Chondrocyte (in vitro differentiated cells): ENCODE data around the gene LYL1. TPM values are rescaled to one million over a fixed set of nuclear protein-coding genes. Genes with fewer than 3 reads are reported as not detected.

Source experiments
- DNase-seq: peaks from one replicate; pipeline ENCODE4 v3.0.0; 2021; ENCODE audit warnings: mixed read lengths, low spot score
- H3K27ac Mint-ChIP-seq: one replicate; pipeline ENCODE4 v1.8.0; 2021; ENCODE audit warnings: mild to moderate bottlenecking, moderate library complexity, mixed read lengths; ENCODE audit not compliant: unreplicated experiment
- H3K27me3 Mint-ChIP-seq: 2 replicates; pipeline ENCODE4 v1.8.0; 2021; ENCODE audit warnings: low read depth, mixed read lengths
- H3K36me3 Mint-ChIP-seq: 2 replicates; pipeline ENCODE4 v1.8.0; 2021; ENCODE audit warnings: low read depth, mixed read lengths
- H3K4me1 Mint-ChIP-seq: 2 replicates; pipeline ENCODE4 v1.8.0; 2021; ENCODE audit warnings: low read depth, mild to moderate bottlenecking, mixed read lengths
- H3K4me3 Mint-ChIP-seq: one replicate; pipeline ENCODE4 v1.8.0; 2021; ENCODE audit warnings: mild to moderate bottlenecking, moderate library complexity, mixed read lengths; ENCODE audit not compliant: unreplicated experiment
- H3K9me3 Mint-ChIP-seq: 2 replicates; pipeline ENCODE4 v1.8.0; 2021; ENCODE audit warnings: low read depth, mixed read lengths
- CTCF ChIP-seq: fragments of 200-600 bp; sonication (generic); IDR thresholded peaks from 2 replicates; pipeline ENCODE4 v1.5.0; 2021; ENCODE audit warnings: antibody characterized with exemption, mild to moderate bottlenecking, moderate library complexity
- total RNA-seq: library from RNA; stranded (reverse); gene quantifications from 3 replicates; pipeline ENCODE4 v1.2.1, GENCODE V29; 2021

The LYL1 gene
- total RNA-seq, 1 donor from 2014 or later = 0.47 TPM

GRCh38 chr19:13086341-13086740 is 16.3 kb downstream of the LYL1 start:
- DNase-seq = no peak
- no peak for TF ChIP-seq CTCF
- Mint-ChIP-seq H3K4me1 (peaks cover 47% of the 10 kb centered on the region), H3K9me3 (no peaks in the 10 kb centered on the region), H3K27ac (no peak overlapping the region), H3K36me3 (peaks cover 30% of the 10 kb centered on the region), H3K27me3 (peaks cover 2% of the 10 kb centered on the region), H3K4me3 (no peak overlapping the region)

GRCh38 chr19:13085666-13086065 is 17.0 kb downstream of the LYL1 start:
- peaks cover 2% of the 10 kb centered on the region for H3K27me3 Mint-ChIP-seq
- H3K27ac Mint-ChIP-seq = no peak overlapping the region
- no peak for DNase-seq
- H3K4me3 Mint-ChIP-seq = no peak overlapping the region
- TF ChIP-seq CTCF = no peak
- H3K9me3 Mint-ChIP-seq = no peaks in the 10 kb centered on the region
- H3K36me3 Mint-ChIP-seq = peaks cover 30% of the 10 kb centered on the region
- H3K4me1 Mint-ChIP-seq = peaks cover 40% of the 10 kb centered on the region

GRCh38 chr19:13083627-13084026 is 19.0 kb downstream of the LYL1 start:
- Mint-ChIP-seq H3K27ac (no peak overlapping the region), H3K36me3 (peaks cover 31% of the 10 kb centered on the region), H3K9me3 (no peaks in the 10 kb centered on the region), H3K4me3 (no peak overlapping the region), H3K4me1 (peaks cover 47% of the 10 kb centered on the region), H3K27me3 (peaks cover 2% of the 10 kb centered on the region)
- TF ChIP-seq CTCF = no peak
- no peak for DNase-seq

GRCh38 chr19:13083008-13083404 is 19.7 kb downstream of the LYL1 start:
- Mint-ChIP-seq H3K4me3 (no peak overlapping the region), H3K27me3 (peaks cover 2% of the 10 kb centered on the region), H3K4me1 (peaks cover 47% of the 10 kb centered on the region), H3K9me3 (no peaks in the 10 kb centered on the region), H3K27ac (peak overlapping the region; percentile 89), H3K36me3 (peaks cover 29% of the 10 kb centered on the region)
- TF ChIP-seq CTCF = no peak
- DNase-seq = no peak

GRCh38 chr19:13082192-13083007 is 20.3 kb downstream of the LYL1 start:
- DNase-seq = no peak

More at GRCh38 chr19:13082192-13083007, 20.3 kb downstream of the LYL1 start:
- peaks cover 29% of the 10 kb centered on the region for H3K36me3 Mint-ChIP-seq
- peaks cover 47% of the 10 kb centered on the region for H3K4me1 Mint-ChIP-seq
- peak; percentile 82 for TF ChIP-seq CTCF
- peaks cover 2% of the 10 kb centered on the region for H3K27me3 Mint-ChIP-seq
- H3K9me3 Mint-ChIP-seq = no peaks in the 10 kb centered on the region
- no peak overlapping the region for H3K4me3 Mint-ChIP-seq
- peak overlapping the region; percentile 89 for H3K27ac Mint-ChIP-seq
